ENCODE data around the gene TES.

DNA sequence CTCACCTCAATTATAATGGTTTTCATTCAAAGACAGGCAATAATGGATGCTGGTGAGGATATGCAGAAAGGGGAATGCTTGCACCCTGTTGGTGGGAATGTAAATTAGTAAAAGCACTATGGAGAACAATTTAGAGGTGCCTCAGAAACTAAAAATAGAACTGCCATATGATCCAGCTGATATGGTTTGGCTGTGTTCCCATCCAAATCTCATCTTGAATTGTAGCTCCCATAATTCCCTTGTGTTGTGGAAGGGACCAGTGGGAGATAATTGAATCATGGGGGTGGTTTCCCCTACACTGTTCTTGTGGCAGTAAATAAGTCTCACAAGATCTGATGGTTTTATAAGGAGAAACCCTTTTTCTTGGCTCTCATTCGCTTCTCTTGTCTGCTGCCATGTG lies 87.7 kb downstream of the TES start:
- TF ChIP-seq, protein P1, sequence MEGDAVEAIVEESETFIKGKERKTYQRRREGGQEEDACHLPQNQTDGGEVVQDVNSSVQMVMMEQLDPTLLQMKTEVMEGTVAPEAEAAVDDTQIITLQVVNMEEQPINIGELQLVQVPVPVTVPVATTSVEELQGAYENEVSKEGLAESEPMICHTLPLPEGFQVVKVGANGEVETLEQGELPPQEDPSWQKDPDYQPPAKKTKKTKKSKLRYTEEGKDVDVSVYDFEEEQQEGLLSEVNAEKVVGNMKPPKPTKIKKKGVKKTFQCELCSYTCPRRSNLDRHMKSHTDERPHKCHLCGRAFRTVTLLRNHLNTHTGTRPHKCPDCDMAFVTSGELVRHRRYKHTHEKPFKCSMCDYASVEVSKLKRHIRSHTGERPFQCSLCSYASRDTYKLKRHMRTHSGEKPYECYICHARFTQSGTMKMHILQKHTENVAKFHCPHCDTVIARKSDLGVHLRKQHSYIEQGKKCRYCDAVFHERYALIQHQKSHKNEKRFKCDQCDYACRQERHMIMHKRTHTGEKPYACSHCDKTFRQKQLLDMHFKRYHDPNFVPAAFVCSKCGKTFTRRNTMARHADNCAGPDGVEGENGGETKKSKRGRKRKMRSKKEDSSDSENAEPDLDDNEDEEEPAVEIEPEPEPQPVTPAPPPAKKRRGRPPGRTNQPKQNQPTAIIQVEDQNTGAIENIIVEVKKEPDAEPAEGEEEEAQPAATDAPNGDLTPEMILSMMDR (IDR thresholded peaks at IDR 0.05), result no peak
- no peak for TF ChIP-seq POLR2A (IDR thresholded peaks at IDR 0.05)

All from testis (tissue), 2 donors.